Measurements from ENCODE around the gene DNAAF8. TPM values are rescaled to one million over a fixed set of nuclear protein-coding genes. Genes with fewer than 3 reads are reported as not detected.

The DNAAF8 gene
- total and polyA plus RNA-seq, 2 of the 4 experiments (the other 2 are of a cell fraction) = 0.54 to 1.7 TPM

DNA sequence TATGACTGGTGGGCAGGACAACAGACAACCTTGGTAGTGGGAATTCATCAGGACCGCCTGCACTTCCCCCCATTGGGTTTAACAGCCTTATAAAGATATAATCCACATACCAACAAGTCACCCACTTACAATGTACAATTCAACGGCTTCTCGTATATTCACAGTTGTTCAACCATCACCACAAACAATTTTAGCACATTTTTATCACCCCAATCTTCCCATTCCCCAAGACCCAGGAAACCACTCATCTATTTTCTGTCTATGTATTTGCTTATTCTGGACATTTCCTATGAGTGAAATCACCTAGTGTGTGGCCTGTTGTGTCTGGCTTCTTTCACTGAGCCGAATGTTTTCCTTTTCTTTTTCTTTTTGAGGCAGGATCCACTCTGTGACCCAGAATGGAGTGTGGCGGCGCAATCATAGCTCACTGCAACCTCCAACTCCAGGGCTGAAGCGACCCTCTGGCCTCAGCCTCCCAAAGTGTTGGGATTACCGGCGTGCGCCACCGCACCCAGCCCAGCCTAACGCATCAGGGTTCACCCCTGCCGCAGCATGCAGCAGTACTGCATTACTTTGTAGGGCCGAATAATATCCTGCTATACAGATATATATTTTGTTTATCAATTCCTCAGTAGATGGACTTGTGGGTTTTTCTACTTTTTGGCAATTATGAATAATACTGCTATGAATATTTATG is 11.1 kb upstream of the DNAAF8 start:
- H3K9me3 ChIP-seq (ENCODE audit: control insufficient read depth, insufficient read depth, low read length) = no peaks in the 10 kb centered on the region
- no peak overlapping the region for H3K56ac ChIP-seq (ENCODE audit: extremely low read depth, insufficient read depth, low read length)
- H3K4ac ChIP-seq (ENCODE audit: low read depth, low read length) = no peak overlapping the region
- H3K23ac ChIP-seq (ENCODE audit: low read depth, low read length) = no peak overlapping the region
- no peak overlapping the region for H3K27ac ChIP-seq (ENCODE audit: insufficient read depth, low read length)
- intact Hi-C loops (cut with micrococcal nuclease) (no loop called here), dilution Hi-C loops (cut with HindIII; ENCODE audit: low sequenced_read_pairs, unreplicated experiment) (no loop called here), in situ Hi-C loops (cut with MboI; ENCODE audit: low sequenced_read_pairs) (no loop called here)
- 100% methylated on average over 4 of the region's 14 CpGs; no CpG with 5 or more reads in 1 of the 2 experiments for WGBS, 2 experiments (ENCODE audit: extremely low coverage in 2 of 2, insufficient read length in 1 of 2)
- H3K4me2 ChIP-seq (ENCODE audit: low read depth, low read length) = no peak overlapping the region
- H3K27me3 ChIP-seq (ENCODE audit: control insufficient read depth, insufficient read depth, low read length) = no peaks in the 10 kb centered on the region
- POLR2A ChIA-PET (ENCODE audit: unreplicated experiment) = no interaction called here
- no peak overlapping the region for H2BK15ac ChIP-seq (ENCODE audit: low read depth, low read length)
- CTCF ChIA-PET = no interaction called here
- peaks cover 41% of the 10 kb centered on the region for H3K36me3 ChIP-seq (ENCODE audit: control insufficient read depth, insufficient read depth, low read length)
- H2AFZ ChIP-seq (replicated peaks; ENCODE audit: low read length, poor library complexity) = no peak overlapping the region
- no peak overlapping the region for H4K8ac ChIP-seq (ENCODE audit: low read depth in 2 of 2, low read length in 2 of 2)
- H3K4me3 ChIP-seq (ENCODE audit: insufficient read depth, low read depth, low read length) = no peak overlapping the region
- H4K5ac ChIP-seq (ENCODE audit: low read depth, low read length) = no peak overlapping the region
- no peaks in the 10 kb centered on the region for H3K4me1 ChIP-seq (ENCODE audit: control insufficient read depth, insufficient read depth, low read length)
- no peaks in the 10 kb centered on the region for H3K9me1 ChIP-seq (ENCODE audit: insufficient read depth, low read length)
- H2AK9ac ChIP-seq (replicated peaks; ENCODE audit: low read depth, low read length, poor library complexity) = no peak overlapping the region
- ATAC-seq (ENCODE audit: low read depth) (no peak), DNase-seq (no peak)
- H2BK120ac ChIP-seq (ENCODE audit: low read depth, low read length) = no peak overlapping the region
- H2AK5ac ChIP-seq (ENCODE audit: low read depth, low read length) = no peak overlapping the region
- no peak overlapping the region for H2BK20ac ChIP-seq (ENCODE audit: low read depth, low read length)
- TF ChIP-seq NFE2L2 (IDR thresholded peaks at IDR 0.05; ENCODE audit: low read depth, low read length) = no peak
- TF ChIP-seq BHLHE40 (IDR thresholded peaks at IDR 0.05; ENCODE audit: low read depth, low read length) = no peak
- TF ChIP-seq, protein P1, sequence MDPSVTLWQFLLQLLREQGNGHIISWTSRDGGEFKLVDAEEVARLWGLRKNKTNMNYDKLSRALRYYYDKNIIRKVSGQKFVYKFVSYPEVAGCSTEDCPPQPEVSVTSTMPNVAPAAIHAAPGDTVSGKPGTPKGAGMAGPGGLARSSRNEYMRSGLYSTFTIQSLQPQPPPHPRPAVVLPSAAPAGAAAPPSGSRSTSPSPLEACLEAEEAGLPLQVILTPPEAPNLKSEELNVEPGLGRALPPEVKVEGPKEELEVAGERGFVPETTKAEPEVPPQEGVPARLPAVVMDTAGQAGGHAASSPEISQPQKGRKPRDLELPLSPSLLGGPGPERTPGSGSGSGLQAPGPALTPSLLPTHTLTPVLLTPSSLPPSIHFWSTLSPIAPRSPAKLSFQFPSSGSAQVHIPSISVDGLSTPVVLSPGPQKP (IDR thresholded peaks at IDR 0.05; ENCODE audit: borderline replicate concordance, low read depth, low read length) = no peak
- TF ChIP-seq FOS (IDR thresholded peaks at IDR 0.05; ENCODE audit: low read depth, low read length) = no peak
- no peak for TF ChIP-seq RFX5 (IDR thresholded peaks at IDR 0.05; ENCODE audit: low read depth, low read length)
- TF ChIP-seq, protein P2, sequence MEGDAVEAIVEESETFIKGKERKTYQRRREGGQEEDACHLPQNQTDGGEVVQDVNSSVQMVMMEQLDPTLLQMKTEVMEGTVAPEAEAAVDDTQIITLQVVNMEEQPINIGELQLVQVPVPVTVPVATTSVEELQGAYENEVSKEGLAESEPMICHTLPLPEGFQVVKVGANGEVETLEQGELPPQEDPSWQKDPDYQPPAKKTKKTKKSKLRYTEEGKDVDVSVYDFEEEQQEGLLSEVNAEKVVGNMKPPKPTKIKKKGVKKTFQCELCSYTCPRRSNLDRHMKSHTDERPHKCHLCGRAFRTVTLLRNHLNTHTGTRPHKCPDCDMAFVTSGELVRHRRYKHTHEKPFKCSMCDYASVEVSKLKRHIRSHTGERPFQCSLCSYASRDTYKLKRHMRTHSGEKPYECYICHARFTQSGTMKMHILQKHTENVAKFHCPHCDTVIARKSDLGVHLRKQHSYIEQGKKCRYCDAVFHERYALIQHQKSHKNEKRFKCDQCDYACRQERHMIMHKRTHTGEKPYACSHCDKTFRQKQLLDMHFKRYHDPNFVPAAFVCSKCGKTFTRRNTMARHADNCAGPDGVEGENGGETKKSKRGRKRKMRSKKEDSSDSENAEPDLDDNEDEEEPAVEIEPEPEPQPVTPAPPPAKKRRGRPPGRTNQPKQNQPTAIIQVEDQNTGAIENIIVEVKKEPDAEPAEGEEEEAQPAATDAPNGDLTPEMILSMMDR (conservative IDR thresholded peaks at IDR 0.05; ENCODE audit: low read depth, low read length) = no peak
- no peak for TF ChIP-seq MAZ (IDR thresholded peaks at IDR 0.05; ENCODE audit: borderline replicate concordance, low read depth, low read length)
- TF ChIP-seq, protein P3, sequence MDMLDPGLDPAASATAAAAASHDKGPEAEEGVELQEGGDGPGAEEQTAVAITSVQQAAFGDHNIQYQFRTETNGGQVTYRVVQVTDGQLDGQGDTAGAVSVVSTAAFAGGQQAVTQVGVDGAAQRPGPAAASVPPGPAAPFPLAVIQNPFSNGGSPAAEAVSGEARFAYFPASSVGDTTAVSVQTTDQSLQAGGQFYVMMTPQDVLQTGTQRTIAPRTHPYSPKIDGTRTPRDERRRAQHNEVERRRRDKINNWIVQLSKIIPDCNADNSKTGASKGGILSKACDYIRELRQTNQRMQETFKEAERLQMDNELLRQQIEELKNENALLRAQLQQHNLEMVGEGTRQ (IDR thresholded peaks at IDR 0.05; ENCODE audit: low read depth, low read length) = no peak
- no peak for TF ChIP-seq MXI1 (IDR thresholded peaks at IDR 0.05; ENCODE audit: borderline replicate concordance, low read depth, low read length)
- no peak for TF ChIP-seq RAD21 (IDR thresholded peaks at IDR 0.05; ENCODE audit: low read length)
- TF ChIP-seq SMC3 (IDR thresholded peaks at IDR 0.05; ENCODE audit: low read depth, low read length) = no peak
- TF ChIP-seq CEBPB (IDR thresholded peaks at IDR 0.05; ENCODE audit: low read depth, low read length) = no peak
- no peak for TF ChIP-seq POLR2A (IDR thresholded peaks at IDR 0.05; ENCODE audit: low read depth, low read length)
- TF ChIP-seq CHD1 (IDR thresholded peaks at IDR 0.05; ENCODE audit: low read depth, low read length) = no peak
- no peak for TF ChIP-seq RCOR1 (IDR thresholded peaks at IDR 0.05; ENCODE audit: insufficient replicate concordance, low read length)
- no peak for TF ChIP-seq MAFK (IDR thresholded peaks at IDR 0.05; ENCODE audit: low read depth, low read length)
- no peak overlapping the region for H3K18ac ChIP-seq (ENCODE audit: low read depth, low read length)
- H4K91ac ChIP-seq (ENCODE audit: insufficient read depth, low read depth, low read length) = no peak overlapping the region
- H3K79me1 ChIP-seq (ENCODE audit: low read depth in 1 of 2, low read length in 2 of 2) = peaks cover 0 to 32% of the 10 kb centered on the region in 2 experiments; a peak in 2 of 4 replicates
- no peaks in the 10 kb centered on the region for H4K20me1 ChIP-seq (ENCODE audit: insufficient read depth, low read length)
- no peak overlapping the region for H2BK5ac ChIP-seq (ENCODE audit: low read depth, low read length, poor library complexity, severe bottlenecking)
- H3K14ac ChIP-seq (replicated peaks; ENCODE audit: low read depth, low read length) = no peak overlapping the region
- BruUV-seq (replicated peaks) = no TSS peak
- H3K9ac ChIP-seq (ENCODE audit: low read depth, low read length) = no peak overlapping the region

Measured in IMR-90 (cell line).